GM18505 (cell line): ENCODE measurements around the gene TCF4.

ENCODE experiments used
- ATAC-seq: cut with Tn5 transposase; IDR thresholded peaks from one replicate; pipeline ENCODE4 v1.9.1; 2021; ENCODE audit not compliant: unreplicated experiment
- POLR2A ChIP-seq: IDR thresholded peaks from 4 replicates; pipeline ENCODE4 v1.6.1; 2011; ENCODE audit warnings: borderline replicate concordance; ENCODE audit not compliant: insufficient read depth, insufficient read length; ENCODE audit errors: extremely low read depth

Gene TCF4

DNA sequence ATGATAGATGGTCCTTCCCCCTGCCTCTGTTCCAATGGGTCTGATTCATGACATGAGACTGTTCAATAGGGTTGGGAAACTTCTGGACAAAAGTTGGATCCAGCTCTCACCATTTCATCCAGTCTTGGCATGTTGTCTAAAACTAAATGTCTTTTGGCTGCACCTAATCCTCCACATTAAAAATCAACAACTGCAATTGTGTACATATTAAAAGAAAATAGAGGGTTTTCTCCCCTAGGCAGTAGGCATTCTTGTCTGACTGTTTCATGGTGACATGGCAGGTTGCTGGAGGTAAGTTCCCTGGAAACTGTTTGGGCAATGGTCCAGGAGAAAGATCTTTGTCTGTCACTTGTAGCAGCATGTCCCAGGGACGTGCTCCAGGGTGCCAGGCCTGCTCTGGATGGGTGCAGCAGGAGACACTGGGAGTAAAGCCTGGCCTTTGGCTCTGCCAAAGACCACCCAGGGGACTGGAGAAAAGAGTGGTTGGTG lies 135.8 kb downstream of the TCF4 start:
- ATAC-seq, result no peak
- no peak for TF ChIP-seq POLR2A

DNA sequence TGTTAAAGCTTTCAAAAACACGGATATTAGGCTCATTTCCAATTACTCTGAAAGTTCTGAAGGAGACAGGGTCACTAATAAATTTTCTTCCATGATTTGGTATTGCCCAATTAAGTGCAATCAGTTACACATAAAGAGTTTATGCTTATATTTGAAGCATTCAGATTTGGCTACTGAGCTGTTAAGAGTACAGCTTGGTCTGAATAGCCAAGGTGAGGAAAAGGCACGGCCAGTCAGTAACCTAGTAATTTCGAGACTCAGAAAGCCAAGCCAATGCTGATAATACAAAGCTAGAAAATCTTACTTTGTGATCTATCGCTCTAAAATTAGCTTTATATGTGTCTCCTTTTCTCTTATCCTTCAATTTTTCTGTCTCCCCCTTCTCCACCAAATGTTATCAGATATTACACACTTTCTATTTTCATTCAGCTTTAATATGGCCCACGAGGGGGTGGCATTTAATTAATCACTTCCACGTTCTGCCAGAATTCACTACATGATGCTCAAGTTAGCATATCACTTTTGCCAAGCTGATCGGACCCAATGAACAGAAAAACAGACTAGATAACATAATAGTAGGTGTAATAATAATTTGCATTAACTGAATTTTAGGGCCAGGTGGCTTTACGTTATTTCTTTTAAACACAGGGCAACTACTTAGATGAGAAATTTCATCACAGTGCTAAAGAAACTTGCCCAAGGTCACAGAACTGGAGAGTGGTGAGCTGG lies 138.4 kb downstream of the TCF4 start:
- ATAC-seq, result no peak
- TF ChIP-seq POLR2A, result no peak

DNA sequence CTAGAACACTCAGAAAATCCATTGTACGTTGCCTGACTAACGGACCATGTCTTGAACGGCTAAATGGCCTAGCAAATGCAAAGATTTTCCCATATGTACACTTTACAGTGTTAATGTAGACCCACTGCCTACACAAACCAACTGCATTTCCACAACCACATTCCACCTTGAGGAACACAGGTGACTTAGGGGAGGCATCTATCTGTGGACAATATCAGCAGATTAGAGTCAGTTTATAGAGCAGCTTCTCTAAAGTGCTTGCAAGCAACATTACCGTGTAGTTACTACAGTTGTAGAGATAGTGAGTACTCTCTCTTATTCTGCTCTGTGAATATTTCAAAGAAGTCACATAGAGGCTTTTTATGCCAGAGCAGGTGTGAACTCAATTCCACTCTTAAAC lies 139.6 kb downstream of the TCF4 start:
- ATAC-seq, result no peak
- no peak for TF ChIP-seq POLR2A

DNA sequence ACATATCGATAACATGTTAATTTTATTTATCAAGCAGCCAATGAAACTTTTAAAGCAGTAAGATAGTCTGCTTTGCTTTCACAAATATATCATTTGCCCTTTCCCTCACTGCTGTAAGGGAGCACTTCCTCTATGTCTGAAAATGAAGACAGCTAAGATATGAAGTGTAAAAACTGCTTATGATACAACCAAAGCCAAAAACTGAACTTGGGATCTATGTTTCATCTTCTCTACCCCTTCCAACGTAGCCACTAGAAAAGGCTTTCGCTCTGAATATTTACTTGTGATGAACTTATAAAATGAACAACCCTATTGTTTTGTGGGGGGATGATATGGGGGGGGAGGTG lies 140.3 kb downstream of the TCF4 start:
- no peak for TF ChIP-seq POLR2A
- ATAC-seq, result no peak

DNA sequence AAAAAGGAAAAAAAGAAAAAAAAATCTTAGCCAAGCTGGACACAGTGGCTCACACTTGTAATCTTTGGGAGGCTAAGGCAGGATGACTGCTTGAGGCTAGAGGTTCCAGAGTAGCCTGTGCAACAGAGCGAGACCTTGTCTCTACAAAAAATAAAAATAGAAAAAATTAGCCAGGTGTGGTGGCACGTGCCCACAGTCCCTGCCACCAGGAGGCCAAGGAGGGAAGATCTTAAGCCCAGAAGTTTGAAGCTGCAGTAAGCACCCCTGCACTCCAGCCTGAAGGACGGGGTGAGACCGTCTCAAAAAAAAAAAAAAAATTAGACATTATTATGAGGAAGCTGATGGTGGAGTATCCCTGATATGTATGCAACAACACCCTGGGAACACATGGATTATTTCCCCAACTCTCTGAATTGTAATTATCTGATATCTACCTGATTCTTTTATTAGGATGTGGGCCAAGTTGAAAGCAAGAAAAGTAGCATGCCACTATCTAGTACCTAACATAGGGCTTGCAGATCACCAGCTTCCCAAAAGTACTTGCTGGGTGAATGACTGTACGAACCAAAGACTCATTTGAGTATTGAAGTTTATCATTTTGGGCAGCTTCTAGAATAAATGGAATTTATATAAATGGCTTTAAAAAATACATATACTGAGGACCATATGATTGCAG lies 140.9 kb downstream of the TCF4 start:
- TF ChIP-seq POLR2A, result no peak
- ATAC-seq, result no peak

DNA sequence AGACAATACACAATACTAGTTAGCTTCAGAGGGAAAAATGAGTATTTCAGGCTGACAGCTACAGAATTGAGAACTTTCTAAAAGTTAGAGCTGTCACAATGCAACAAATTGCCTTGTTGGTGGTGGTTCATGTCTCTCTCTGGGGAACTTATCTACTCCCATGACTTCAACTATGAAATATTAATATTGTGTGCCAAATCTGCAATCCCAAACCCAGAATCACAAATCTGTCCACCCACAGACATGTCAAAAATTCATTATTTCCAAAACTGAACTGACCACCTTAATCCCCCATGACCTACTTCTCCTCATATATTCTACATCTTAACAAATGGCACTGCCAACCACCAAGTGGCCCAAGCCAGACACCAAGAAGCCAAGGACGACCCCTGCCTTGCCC lies 143.5 kb downstream of the TCF4 start:
- no peak for ATAC-seq
- TF ChIP-seq POLR2A, result no peak

DNA sequence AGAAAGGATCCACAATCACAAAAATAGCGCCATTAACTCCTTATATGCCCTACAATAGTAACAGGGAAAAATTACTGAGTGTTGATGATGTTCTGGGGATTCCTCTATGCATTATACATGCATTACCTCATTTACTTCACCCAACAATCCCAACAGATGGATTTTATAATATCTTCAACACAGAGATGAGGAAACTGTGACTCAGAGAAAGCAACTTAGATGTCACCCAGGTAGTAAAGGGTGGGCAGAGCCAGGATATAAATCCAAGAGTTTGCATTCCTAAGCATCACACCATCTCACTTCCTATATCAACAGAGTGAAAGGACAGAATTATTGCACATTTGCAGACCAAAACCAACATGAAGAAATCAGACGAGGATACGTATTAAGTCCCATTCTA lies 144.2 kb downstream of the TCF4 start:
- TF ChIP-seq POLR2A, result no peak
- no peak for ATAC-seq

DNA sequence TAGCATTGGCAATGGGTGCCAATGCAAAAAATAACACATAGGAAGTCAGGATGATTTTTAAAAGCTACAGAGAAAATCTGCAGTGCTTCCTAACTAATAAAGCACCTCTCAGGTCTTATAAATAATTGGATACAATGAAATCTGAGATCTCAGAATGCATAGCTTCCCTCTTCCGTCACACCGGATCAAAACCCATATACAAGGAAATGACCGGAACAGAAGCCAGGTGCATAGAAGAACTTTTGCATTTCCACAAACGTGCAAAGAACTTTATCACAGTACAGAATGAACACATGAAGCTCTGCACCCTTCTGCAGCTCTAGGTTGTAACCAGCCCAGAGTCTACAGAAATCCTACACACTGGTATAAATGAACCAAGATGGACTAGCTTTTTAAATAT lies 145.4 kb downstream of the TCF4 start:
- TF ChIP-seq POLR2A, result no peak
- ATAC-seq, result no peak

DNA sequence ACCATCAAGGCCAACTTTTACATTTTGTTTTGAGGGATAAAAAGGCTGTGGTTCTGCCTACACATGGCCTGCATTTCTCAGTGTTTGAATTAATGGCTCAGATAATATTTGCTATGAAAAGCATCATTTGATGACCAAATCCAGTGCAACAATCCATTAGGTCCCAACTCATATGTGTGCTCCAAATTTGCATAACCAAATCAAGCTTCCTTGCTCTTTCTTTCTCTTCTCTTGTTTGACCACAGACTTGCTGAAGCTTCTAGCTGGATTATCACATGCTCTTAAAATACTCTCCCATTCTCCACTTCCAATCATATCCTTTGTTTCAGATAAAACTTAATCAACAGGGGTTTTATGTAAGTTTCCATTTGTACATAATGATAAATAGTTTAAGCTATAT lies 147.0 kb downstream of the TCF4 start:
- no peak for ATAC-seq
- no peak for TF ChIP-seq POLR2A

DNA sequence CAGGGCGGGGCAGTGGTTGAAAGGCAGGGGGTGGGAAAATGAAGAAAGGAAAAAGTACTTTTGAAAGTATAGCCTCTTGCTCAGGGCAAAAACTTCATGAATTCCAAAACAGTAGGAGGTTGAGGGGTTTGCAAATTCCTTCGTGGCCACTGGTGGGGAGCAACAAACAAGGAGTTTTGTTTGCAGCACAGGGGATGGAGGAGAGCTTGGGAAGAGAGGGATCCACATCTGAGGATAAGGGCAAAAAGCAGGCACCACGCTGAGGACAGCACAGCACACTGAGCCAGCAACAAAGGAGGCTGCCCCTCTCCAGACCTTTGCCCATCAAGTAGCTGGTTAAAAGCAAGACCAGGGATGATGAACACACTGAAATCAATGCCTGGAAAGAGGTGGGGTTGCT lies 148.9 kb downstream of the TCF4 start:
- TF ChIP-seq POLR2A, result no peak
- no peak for ATAC-seq

DNA sequence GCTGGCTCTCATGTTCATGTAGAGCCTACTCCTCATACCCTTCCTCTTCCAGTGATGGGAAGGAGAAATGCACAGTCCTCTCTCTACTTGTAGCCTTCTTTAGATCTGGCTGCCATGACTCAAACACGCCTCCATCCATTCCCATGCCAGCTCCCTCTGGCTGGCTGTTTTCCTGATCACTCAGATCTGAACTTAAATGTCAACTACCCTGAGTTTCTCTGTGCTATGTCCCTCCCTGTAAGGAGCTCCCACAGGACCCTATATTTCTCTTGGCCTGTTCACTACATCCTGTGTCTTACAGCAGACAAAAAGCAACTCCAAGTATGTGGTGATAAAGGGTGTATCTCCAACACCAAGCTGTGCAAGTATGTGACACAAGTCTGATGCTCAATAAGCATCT lies 152.4 kb downstream of the TCF4 start:
- no peak for TF ChIP-seq POLR2A
- ATAC-seq, result no peak

DNA sequence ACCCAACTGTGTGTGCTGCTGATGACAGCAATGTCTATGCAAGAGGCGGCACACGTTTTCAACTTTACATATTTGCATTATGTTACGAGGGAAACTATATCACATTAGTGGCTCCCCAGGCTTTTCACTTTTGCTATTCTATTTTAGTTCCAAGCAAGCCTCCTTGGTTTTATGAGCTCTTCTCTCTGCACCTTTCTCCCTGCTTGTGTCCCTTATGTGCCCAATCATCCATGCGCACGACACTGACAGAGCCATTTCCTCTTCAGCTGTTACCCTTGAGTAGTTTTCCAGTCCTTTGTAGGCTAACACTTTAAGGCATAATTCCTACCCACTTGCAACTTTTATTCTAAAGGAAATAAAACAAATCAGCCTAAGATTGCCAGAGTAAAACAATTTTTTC lies 154.3 kb downstream of the TCF4 start:
- no peak for TF ChIP-seq POLR2A
- no peak for ATAC-seq

DNA sequence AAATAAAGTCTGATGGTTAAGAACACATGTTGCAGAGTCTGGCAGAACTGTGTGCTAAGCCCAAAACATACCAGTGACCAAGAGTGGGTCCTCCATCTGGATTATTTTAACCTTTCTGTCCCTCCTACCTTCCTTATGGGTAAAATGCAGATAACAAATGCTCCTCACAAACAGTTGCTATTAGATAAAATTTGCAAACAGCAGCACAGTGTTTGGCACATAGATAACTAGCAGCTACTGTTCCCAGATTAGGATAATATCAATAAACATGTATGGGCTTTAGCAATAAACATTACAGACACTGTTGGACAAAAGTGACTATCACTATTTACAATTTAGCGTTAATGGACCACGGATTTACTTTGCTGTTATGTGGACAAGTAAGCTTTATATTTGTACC lies 154.9 kb downstream of the TCF4 start:
- no peak for ATAC-seq
- TF ChIP-seq POLR2A, result no peak

DNA sequence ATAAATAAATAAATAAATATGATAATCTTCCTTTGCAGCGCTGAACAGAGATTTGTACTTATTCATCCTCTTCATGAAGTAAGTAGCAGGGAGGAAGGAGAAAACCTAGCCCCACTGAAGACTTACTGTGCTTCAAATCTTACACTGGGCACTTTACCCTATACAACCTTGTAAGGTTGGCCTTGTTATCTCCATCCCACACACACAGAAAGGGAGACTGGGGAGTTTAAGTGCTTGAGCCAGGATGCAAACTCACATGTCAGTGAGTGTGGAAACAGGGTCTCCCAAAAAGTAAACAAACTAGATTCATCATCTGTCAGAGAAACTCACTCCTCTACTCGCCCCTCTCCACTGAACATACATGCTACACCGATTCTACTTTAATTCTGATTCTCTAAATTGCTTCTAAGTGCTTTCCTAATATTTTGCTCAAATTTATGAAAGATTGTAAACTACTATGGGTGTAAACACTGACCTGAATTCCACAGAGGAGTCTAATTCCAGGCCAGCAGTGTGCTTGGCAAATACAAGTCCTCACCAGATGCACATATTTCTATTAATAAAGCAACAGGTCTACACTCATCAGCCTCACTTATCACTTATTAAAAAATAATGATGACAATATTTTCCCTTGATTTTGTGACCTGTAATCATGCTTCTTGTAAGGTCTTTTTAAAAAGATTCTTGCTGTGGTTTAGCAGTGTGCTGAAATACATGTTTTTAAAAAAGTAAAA lies 155.5 kb downstream of the TCF4 start:
- no peak for ATAC-seq
- TF ChIP-seq POLR2A, result no peak
